NOMO-1 (cell line): ENCODE results near the gene CRTC3.
"Not testable (repeated sequence)": the region's sequence is repeated elsewhere in the genome, so short reads cannot be mapped to it uniquely, and the experiment has no call there.

Source experiments
- DNase-seq, 2 experiments: peaks; one replicate each; lab custom pipeline; 2025; ENCODE audit not compliant: unreplicated experiment in 2 of 2; lab: John Stamatoyannopoulos, UW

Gene CRTC3

DNA sequence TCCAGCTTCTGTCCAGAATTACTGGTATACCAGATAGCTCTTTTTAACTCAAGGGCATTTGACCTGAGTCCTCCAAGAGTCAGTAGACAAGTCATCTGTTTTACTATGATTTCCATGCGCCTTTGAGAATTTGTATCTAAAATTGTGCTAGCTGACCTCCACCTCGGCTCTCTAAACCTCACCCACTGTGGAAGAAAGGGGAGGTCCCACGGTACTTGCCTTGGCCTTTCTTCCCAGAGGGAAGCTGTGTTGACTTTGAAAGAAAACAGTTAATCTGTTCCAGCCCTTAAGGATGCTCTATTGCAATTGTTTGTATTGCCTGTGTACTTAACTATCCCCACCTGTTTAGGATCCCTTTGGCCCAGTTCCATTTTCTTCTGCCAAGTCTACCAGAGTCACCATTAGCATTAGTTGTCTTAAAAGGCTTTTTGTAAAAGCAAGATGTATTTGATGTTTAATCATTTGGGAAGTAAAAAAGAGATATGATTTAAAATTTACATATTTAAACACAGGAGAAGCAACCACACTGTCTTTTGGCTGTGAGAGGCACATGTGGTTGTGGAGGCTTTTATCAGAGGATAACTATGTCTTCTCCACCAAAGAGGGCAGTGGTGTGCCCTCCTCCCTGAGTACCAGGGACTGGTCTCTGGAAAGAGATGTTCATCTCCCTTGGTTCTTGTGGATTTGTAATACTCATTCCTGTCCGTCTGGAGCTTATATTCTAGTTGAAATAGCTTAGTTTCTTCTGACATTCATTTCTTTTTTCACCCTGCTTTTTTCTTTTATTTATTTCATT is 88.8 kb downstream of the CRTC3 start:
- DNase-seq, result no peak

GRCh38 chr15:90619468-90619867 is 89.7 kb downstream of the CRTC3 start:
- no peak for DNase-seq

GRCh38 chr15:90619939-90620338 is 90.2 kb downstream of the CRTC3 start:
- DNase-seq, result no peak

DNA sequence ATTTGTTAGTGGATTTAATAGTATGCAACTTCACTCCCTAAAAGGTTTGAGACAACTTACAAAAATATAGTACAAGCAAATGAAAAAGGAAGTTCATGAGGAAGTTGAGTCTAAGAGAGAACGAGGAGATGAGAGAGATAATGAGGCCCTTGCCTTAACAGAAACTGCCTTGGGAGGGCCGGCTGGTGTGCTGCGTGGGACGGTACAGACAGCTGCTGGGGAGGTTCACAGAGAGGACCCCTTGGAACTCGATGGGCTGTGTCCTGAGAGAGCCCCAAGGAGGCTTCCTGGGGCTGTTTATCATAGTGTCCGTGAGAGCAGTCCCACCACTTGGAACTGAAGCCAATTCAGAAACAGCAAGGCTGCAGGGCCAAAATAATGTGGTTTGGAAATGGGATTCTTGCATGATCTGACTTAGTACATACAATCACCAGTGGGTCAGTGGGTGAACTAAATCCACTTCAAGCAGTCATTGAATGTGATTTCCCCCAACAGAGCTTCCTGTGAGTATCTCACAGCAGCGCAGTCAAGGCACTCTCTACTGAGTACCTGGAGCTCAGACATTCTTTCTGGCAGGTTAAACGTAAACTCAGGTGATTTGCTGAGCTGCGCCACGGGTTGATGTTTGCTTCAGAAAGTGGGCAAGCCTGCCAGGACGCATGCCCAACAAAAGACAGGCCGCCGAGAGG is 90.8 kb downstream of the CRTC3 start:
- DNase-seq, result peak; percentile 75 to 86

- DNase-seq, result no peak
These were observed 94.1 kb downstream of the CRTC3 start for GRCh38 chr15:90623854-90624253.

DNA sequence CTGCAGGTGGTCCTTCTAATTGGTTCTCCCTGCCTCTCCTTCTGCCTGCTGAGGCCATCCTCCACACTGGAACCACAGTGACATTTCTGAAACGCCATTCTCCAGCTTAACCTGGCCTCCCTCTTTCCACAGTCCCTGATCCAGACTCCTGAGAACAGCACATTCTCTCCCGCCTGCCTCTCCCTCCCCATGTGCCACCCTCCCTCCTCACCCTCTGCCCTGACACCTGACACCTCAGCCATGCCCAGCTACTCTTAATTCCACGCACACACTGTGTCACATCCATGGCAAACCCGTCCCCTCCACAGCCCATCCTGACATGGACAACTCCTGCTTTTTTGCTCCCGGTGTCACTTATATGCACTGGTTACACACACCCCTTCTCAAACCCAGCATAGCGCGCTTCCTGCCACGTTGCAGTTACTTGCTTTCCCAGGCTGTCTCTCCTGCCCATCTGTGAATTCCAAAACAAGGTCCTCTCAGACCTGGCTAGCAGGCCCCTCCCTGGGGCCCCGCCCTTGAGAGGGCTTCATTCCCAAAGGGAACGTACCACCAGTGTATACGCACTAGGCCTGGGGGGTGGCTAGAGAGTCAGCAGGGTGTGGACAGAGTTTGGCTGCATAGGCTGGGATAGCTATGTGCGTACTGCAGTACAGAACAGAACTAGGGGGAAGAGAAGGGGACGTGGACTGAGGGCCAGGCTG is 94.7 kb downstream of the CRTC3 start:
- no peak for DNase-seq

- DNase-seq, result no peak
These were observed 95.3 kb downstream of the CRTC3 start for GRCh38 chr15:90625037-90625436.

DNA sequence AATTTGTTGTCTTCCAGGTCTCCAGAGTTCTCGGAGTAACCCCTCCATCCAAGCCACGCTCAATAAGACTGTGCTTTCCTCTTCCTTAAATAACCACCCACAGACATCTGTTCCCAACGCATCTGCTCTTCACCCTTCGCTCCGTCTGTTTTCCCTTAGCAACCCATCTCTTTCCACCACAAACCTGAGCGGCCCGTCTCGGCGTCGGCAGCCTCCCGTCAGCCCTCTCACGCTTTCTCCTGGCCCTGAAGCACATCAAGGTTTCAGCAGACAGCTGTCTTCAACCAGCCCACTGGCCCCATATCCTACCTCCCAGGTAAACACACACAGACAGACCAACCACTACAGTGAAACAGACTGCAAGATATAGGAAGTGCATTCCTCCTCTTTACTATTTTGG is 99.5 kb downstream of the CRTC3 start:
- no peak for DNase-seq

GRCh38 chr15:90633360-90633759 is 103.6 kb downstream of the CRTC3 start:
- no peak for DNase-seq

DNA sequence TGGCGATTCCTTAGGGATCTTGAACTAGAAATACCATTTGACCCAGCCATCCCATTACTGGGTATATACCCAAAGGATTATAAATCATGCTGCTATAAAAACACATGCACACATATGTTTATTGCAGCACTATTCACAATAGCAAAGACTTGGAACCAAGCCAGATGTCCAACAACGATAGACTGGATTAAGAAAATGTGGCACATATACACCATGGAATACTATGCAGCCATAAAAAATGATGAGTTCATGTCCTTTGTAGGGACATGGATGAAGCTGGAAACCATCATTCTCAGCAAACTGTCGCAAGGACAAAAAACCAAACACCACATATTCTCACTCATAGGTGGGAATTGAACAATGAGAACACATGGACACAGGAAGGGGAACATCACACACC is 107.3 kb downstream of the CRTC3 start:
- DNase-seq, result not testable (repeated sequence)

GRCh38 chr15:90637693-90638092 is 108.0 kb downstream of the CRTC3 start:
- DNase-seq, result no peak

DNA sequence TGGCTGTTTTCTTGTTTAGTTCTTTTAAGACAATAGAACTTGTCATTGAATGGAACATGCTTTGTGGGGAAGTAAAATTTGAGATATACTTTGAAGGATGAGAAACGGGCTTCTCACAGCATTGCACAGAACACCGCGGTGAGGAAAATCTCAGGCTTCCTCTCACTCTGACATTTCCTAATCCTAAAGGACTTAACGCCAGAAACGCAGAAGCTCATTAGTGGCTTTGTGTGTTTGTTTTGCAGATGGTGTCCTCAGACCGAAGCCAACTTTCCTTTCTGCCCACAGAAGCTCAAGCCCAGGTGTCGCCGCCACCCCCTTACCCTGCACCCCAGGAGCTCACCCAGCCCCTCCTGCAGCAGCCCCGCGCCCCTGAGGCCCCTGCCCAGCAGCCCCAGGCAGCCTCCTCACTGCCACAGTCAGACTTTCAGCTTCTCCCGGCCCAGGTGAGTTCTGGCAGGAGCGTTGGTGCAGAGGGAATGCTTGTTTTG is 108.5 kb downstream of the CRTC3 start:
- DNase-seq, result peak; percentile 70 to 83

- DNase-seq, result no peak
These were observed 109.2 kb downstream of the CRTC3 start for GRCh38 chr15:90638963-90639362.

- DNase-seq, result no peak
These were observed 111.1 kb downstream of the CRTC3 start for GRCh38 chr15:90640862-90641261.

DNA sequence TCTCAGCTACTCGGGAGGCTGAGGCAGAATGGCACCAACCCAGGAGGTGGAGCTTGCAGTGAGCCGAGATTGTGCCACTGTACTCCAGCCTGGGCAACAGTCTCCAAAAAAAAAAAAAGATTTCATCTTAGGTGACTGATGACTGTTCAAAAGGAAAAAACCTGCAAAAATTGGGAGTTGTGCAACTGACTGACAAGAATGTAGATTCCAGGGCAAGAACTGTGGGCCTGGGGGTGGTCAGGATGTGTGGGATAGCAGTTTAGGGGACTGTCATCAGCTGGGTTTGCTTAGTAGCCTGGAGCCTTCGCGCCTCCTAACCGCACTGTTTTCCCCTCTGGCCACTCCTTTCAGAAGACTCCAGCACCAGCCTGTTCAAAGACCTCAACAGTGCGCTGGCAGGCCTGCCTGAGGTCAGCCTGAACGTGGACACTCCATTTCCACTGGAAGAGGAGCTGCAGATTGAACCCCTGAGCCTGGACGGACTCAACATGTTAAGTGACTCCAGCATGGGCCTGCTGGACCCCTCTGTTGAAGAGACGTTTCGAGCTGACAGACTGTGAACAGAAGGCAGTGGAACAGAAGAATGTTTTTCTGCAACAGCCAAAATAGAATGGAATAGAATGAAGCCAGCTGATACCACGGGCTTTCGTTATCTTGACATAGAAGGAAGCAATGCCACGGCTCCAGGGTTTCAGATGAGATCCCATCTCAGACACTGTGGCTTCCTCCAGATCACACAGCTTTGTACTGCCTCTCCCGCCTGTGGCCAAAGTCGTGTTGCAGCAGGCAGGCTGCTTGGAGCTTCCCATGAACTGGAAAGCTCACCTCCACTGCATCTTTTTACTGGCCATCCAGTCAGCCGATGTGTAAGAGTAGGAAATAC is 112.1 kb downstream of the CRTC3 start:
- DNase-seq, result no peak

DNA sequence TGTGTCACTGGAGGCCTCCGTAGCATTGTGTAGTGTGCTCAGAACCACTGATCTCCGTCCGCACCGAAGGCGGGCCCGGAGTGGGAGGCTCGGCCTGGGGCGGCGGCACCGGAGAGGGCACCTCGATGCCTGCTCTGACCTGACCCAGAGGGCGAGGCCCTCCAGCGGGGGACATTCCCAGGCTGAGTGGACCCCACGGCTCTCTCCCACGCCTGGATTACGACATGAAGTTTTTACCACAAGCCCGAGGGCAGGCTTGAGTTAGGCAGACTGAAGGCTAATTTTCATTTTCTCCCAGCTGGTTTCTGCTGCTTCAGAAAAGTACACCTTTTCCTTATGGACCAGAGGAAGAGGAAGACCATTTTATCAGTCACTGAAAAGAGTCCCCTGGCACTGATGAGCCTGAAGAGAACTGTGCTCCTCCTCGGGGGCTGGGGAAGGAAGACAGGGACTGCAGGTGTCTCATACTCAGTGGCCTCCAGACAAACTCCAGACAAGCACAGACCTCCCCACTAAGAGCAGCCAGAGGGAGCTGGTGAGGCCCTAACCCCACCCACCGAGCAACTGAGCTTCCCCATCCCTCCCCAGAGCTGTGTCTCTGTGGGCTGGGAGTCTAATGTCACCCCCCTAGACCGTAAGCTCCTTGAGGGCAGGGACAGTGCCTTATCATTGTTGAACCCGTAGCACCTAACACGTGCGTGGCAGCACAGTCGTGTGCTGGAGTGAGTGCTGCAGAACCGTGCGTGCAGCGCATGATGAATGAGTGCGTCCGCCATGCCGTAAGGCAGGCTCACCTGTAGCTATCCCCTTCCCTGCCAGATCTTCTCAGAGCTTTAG is 113.0 kb downstream of the CRTC3 start:
- no peak for DNase-seq

DNA sequence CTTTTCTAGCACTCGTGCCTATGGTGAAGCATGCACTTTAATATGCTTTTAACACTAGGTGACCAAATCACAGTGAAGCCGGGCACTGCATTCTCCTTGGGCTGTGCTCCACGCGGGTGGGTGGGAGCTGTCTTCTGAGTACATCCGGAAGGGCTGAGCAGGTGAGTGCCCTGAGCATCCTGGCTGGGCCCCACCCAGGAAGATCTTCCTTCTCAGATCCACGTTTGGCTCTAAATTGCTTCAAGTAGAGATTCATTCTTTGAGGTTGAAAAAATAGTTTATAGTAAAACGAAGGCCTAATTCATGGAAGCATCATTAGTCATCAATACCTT is 113.5 kb downstream of the CRTC3 start:
- no peak for DNase-seq

DNA sequence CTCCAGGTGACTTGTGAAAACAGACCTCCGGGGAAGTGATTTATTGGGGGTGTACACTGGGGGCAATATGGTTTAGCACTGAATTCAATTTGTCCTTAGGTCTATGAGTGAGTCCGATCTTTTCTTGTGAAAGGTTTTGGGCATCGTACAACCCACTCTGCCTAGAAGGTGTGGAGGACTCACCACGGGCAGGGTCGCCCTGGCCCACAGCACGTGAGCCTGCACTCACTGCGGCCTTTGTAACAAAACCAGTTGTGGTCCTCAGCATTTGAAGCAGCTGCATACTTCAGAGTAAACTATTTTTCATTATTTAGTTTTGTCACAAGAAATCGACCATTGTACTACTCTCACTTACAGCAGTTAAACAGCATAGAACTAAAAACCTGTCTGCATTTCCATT is 114.8 kb downstream of the CRTC3 start:
- DNase-seq, result no peak

DNA sequence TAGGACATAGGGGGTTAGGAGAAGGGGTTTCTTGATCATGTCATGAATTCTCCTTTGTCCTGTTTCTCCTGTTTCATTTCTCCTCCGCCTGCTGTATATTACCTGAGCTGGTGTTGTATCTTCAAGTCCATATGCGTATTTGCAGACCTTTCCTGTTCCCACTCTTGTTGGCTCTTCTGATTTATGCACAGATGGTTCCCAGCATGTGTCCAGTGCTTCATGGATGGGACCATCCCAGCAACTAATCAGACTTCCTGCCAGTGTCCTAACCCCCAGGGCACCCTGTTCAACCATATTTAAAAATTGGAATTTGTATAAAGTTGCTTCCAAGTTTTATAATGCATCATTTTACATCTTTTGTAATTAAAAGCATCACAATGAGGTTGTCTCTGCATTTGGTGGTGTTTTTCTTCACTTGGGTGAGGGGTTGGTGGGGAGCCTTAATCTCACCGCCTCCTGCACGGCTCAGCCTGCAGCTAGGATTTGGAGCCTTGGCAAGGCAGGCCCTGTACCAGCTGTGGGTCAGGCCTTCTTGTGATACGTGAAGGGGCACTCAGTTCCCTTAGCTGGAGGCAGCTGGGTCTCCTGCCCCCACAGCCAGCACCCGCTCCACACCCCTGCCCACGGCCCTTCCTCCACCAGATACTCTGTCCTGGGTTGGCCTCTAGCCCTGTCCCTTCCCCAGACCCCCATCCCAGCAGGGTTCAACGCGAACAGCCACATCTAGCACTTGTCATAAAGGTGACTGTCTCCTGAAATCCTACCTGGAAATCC is 115.4 kb downstream of the CRTC3 start:
- no peak for DNase-seq
